GM23338 (cell line): ENCODE results near the gene STING1. TPM values are rescaled to one million over a fixed set of nuclear protein-coding genes. Genes with fewer than 3 reads are reported as not detected.

Experiments used
- ATAC-seq: fragments of 200-7000 bp; cut with Tn5 transposase; 3 replicates; pipeline ENCODE4 v1.9.1; 2020
- DNase-seq: peaks from one replicate; pipeline ENCODE4 v3.0.0-alpha.2; 2015; ENCODE audit warnings: low spot score
- H2AFZ ChIP-seq: fragments of 200-600 bp; sonication (generic); 2 replicates; pipeline ENCODE4 v1.8.0; 2016; ENCODE audit warnings: antibody characterized with exemption, mild to moderate bottlenecking, moderate library complexity
- H3F3A ChIP-seq: fragments of 200-600 bp; sonication (generic); replicated peaks from 2 replicates; pipeline ENCODE4 v1.8.0; 2017; ENCODE audit warnings: antibody characterized with exemption, mixed run types, low read depth
- H3K27ac ChIP-seq: fragments of 200-600 bp; sonication (generic); 2 replicates; pipeline ENCODE4 v1.6.1; 2016; ENCODE audit warnings: low read depth
- H3K27me3 ChIP-seq: fragments of 200-600 bp; sonication (generic); 2 replicates; pipeline ENCODE4 v1.8.0; 2016; ENCODE audit warnings: mild to moderate bottlenecking, mixed run types, moderate library complexity; ENCODE audit not compliant: insufficient read depth
- H3K36me3 ChIP-seq: fragments of 200-600 bp; sonication (generic); 2 replicates; pipeline ENCODE4 v1.8.0; 2016; ENCODE audit warnings: mild to moderate bottlenecking; ENCODE audit not compliant: insufficient read depth
- H3K4me1 ChIP-seq: fragments of 200-600 bp; sonication (generic); 2 replicates; pipeline ENCODE4 v1.8.0; 2016; ENCODE audit warnings: mild to moderate bottlenecking, moderate library complexity; ENCODE audit not compliant: insufficient read depth
- H3K4me2 ChIP-seq: fragments of 200-600 bp; sonication (generic); 2 replicates; pipeline ENCODE4 v1.7.1; 2017; ENCODE audit warnings: mixed run types
- H3K4me3 ChIP-seq: fragments of 200-600 bp; sonication (generic); 2 replicates; pipeline ENCODE4 v1.6.1; 2016; ENCODE audit warnings: mixed run types
- H3K79me2 ChIP-seq: fragments of 200-600 bp; sonication (generic); replicated peaks from 2 replicates; pipeline ENCODE4 v1.8.0; 2017; ENCODE audit warnings: mild to moderate bottlenecking; ENCODE audit not compliant: insufficient read depth
- H3K9me2 ChIP-seq: fragments of 200-600 bp; sonication (generic); 2 replicates; pipeline ENCODE4 v1.8.0; 2017; ENCODE audit not compliant: insufficient read depth
- H4K20me1 ChIP-seq: fragments of 200-600 bp; sonication (generic); replicated peaks from 2 replicates; pipeline ENCODE4 v1.8.0; 2017; ENCODE audit warnings: mild to moderate bottlenecking; ENCODE audit not compliant: insufficient read depth
- H3K27ac Mint-ChIP-seq: 2 replicates; pipeline ENCODE4 v1.8.0; 2020; ENCODE audit warnings: inconsistent platforms, mild to moderate bottlenecking, moderate library complexity, mixed read lengths
- H3K27me3 Mint-ChIP-seq: 3 replicates; pipeline ENCODE4 v1.8.0; 2022; ENCODE audit warnings: low read depth, mild to moderate bottlenecking, moderate library complexity, mixed read lengths, inconsistent platforms; ENCODE audit not compliant: insufficient read depth, poor library complexity
- H3K36me3 Mint-ChIP-seq: 3 replicates; pipeline ENCODE4 v1.8.0; 2021; ENCODE audit warnings: low read depth, mild to moderate bottlenecking, inconsistent platforms, moderate library complexity, mixed read lengths
- H3K4me1 Mint-ChIP-seq: 3 replicates; pipeline ENCODE4 v1.8.0; 2020; ENCODE audit warnings: mild to moderate bottlenecking, inconsistent platforms, mixed read lengths
- H3K4me3 Mint-ChIP-seq: 3 replicates; pipeline ENCODE4 v1.8.0; 2021; ENCODE audit warnings: moderate library complexity, mild to moderate bottlenecking, inconsistent platforms, mixed read lengths
- H3K9me3 Mint-ChIP-seq: 3 replicates; pipeline ENCODE4 v1.8.0; 2020; ENCODE audit warnings: moderate library complexity, mild to moderate bottlenecking, inconsistent platforms, mixed read lengths
- EZH2phosphoT487 ChIP-seq: fragments of 200-600 bp; sonication (generic); IDR thresholded peaks from one replicate; pipeline ENCODE4 v1.8.1; 2018; ENCODE audit warnings: antibody characterized with exemption; ENCODE audit not compliant: unreplicated experiment
- polyA plus RNA-seq: library from polyadenylated mRNA; unstranded; fragments of >200 nt; fragmentation: Nextera tagmentation; extraction: Ambion mirVana; gene quantifications from 2 replicates; pipeline ENCODE4 v1.2.1, GENCODE V29; 2016
- total RNA-seq: library from RNA; depleted of rRNA; stranded (reverse); fragments of >200 nt; shearing (Covaris generic); gene quantifications from 2 replicates; pipeline ENCODE4 v1.2.3, GENCODE V29; 2014
- TF ChIP-seq, protein P1 (sequence below), 2 experiments: fragments of 200-600 bp in 1 of 2; sonication (generic) in 1 of 2; conservative IDR thresholded peaks; 2 replicates each; pipeline versions ENCODE4 v1.5.1 to v1.6.1; 2016 to 2017; ENCODE audit warnings: antibody characterized with exemption in 2 of 2, low read depth in 2 of 2, mild to moderate bottlenecking in 2 of 2, moderate library complexity in 1 of 2
- TF ChIP-seq, protein P2 (sequence below): IDR thresholded peaks from one replicate; pipeline ENCODE4 v1.6.1; 2018; ENCODE audit warnings: antibody characterized with exemption; ENCODE audit not compliant: unreplicated experiment
- TF ChIP-seq, protein P3 (sequence below): fragments of 250-450 bp; sonication (Bioruptor Pico); IDR thresholded peaks from 2 replicates; pipeline ENCODE4 v1.5.0; 2020; ENCODE audit warnings: mild to moderate bottlenecking, moderate library complexity

Gene STING1
- total and polyA plus RNA-seq, 2 experiments from 2014 or later, result 0.66 TPM; not detected in 1

DNA sequence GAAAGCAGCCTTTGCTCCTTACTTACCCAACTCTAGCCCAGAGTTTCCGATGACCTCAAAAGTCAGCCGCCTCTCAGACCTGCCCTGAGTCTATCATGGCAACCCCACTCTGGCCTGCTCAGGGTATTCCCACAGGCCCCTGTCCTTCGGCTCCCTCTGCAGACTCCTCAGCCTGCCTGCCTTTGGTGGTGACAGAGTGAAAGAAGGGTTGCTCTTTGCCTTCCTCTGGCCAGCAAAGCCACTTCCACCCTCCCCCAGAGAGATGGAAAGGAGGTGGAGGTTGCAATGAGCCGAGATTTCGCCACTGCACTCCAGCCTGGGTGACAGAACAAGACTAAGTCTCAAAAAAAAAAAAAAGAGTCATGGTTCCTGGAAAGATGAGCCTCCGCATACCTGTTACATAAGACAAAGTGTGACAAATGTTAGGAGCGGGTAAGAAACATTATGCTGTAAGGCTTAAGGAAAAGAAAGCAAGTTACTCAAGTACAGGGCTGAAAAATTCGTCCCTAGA lies 14.1 kb downstream of the STING1 start:
- no peak overlapping the region; the same call in 1 of the 2 replicates for H3K27ac Mint-ChIP-seq
- no peak overlapping the region for H3K4me3 Mint-ChIP-seq
- no peaks in the 10 kb centered on the region; the same call in 2 of the 3 replicates for H3K36me3 Mint-ChIP-seq
- H3K9me3 Mint-ChIP-seq, result no peaks in the 10 kb centered on the region
- H4K20me1 ChIP-seq, result no peaks in the 10 kb centered on the region
- H3K4me3 ChIP-seq, result no peak overlapping the region
- H2AFZ ChIP-seq, result peak overlapping the region; percentile 74; the same call in 1 of the 2 replicates
- peaks cover 11% of the 10 kb centered on the region for H3K4me1 ChIP-seq
- H3K4me1 Mint-ChIP-seq, result peaks cover 28% of the 10 kb centered on the region
- peaks cover 14% of the 10 kb centered on the region for H3K27me3 Mint-ChIP-seq
- 0 out of 2 replicates have a peak, but pooled peaks cover 7% of the 10 kb centered on the region for H3F3A ChIP-seq
- H3K4me2 ChIP-seq, result no peak overlapping the region
- no peaks in the 10 kb centered on the region for H3K9me2 ChIP-seq
- TF ChIP-seq, protein P1, sequence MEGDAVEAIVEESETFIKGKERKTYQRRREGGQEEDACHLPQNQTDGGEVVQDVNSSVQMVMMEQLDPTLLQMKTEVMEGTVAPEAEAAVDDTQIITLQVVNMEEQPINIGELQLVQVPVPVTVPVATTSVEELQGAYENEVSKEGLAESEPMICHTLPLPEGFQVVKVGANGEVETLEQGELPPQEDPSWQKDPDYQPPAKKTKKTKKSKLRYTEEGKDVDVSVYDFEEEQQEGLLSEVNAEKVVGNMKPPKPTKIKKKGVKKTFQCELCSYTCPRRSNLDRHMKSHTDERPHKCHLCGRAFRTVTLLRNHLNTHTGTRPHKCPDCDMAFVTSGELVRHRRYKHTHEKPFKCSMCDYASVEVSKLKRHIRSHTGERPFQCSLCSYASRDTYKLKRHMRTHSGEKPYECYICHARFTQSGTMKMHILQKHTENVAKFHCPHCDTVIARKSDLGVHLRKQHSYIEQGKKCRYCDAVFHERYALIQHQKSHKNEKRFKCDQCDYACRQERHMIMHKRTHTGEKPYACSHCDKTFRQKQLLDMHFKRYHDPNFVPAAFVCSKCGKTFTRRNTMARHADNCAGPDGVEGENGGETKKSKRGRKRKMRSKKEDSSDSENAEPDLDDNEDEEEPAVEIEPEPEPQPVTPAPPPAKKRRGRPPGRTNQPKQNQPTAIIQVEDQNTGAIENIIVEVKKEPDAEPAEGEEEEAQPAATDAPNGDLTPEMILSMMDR (conservative IDR thresholded peaks at IDR 0.05; ENCODE audit: low read depth in 2 of 2), result peak in 1 of 2 experiments; percentile 47; a peak in 2 of 4 replicates
- TF ChIP-seq, protein P2, sequence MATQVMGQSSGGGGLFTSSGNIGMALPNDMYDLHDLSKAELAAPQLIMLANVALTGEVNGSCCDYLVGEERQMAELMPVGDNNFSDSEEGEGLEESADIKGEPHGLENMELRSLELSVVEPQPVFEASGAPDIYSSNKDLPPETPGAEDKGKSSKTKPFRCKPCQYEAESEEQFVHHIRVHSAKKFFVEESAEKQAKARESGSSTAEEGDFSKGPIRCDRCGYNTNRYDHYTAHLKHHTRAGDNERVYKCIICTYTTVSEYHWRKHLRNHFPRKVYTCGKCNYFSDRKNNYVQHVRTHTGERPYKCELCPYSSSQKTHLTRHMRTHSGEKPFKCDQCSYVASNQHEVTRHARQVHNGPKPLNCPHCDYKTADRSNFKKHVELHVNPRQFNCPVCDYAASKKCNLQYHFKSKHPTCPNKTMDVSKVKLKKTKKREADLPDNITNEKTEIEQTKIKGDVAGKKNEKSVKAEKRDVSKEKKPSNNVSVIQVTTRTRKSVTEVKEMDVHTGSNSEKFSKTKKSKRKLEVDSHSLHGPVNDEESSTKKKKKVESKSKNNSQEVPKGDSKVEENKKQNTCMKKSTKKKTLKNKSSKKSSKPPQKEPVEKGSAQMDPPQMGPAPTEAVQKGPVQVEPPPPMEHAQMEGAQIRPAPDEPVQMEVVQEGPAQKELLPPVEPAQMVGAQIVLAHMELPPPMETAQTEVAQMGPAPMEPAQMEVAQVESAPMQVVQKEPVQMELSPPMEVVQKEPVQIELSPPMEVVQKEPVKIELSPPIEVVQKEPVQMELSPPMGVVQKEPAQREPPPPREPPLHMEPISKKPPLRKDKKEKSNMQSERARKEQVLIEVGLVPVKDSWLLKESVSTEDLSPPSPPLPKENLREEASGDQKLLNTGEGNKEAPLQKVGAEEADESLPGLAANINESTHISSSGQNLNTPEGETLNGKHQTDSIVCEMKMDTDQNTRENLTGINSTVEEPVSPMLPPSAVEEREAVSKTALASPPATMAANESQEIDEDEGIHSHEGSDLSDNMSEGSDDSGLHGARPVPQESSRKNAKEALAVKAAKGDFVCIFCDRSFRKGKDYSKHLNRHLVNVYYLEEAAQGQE, result no peak
- peak; percentile 51 for DNase-seq
- H3K27ac ChIP-seq, result no peak overlapping the region; the same call in 1 of the 2 replicates
- no peaks in the 10 kb centered on the region for H3K79me2 ChIP-seq
- no peaks in the 10 kb centered on the region for H3K27me3 ChIP-seq
- ATAC-seq, result peak; percentile 68
- H3K36me3 ChIP-seq, result no peaks in the 10 kb centered on the region

DNA sequence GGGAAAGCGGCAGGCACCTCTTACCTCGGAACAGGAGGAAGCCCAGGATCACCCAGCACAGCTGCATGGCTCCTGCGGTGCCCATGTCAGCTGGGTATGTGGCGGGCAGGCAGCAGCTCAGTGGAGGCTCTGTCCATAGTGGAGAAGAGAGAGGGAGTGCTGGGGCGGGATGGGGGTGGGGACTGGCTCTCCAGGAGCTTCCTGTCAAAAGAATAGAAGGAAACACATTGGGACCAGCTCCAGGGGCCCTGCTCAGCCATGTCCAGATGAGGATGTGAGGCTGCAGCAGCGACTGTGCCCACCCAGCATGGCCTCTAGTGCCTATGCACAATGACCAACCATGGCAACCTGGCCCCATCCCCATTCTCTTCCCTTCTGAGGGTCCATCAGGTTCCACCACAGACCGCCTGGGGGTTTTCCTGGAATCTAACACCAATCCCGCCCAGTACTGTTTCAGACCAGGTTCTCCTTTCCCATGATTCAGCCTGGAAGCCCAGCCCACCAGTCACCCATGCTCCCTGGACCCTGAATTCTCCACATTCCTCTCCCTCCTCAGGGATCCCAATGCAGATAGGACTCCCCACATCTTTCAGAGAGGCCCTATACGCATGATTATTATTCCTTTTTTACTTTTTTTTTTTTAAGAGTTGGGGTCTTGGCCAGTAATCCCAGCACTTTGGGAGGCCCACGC lies 19.8 kb downstream of the STING1 start, which contains the start of gene ECSCR:
TSS of gene ECSCR (minus strand) at position 158 of the 691 bp plus-strand sequence. CDS start at position 85, 73 bp downstream.
- peaks cover 22% of the 10 kb centered on the region for H3K4me1 ChIP-seq
- 0 out of 2 replicates have a peak within 1 kb of the TSS, but pooled peaks have one; percentile 16 for H3K4me3 ChIP-seq
- H3K36me3 ChIP-seq, result no peaks in the 10 kb centered on the region; the same call in 1 of the 2 replicates
- peak within 1 kb of the TSS; percentile 32; the same call in 1 of the 2 replicates for H3K27ac ChIP-seq
- Mint-ChIP-seq H3K27me3 (peaks cover 18% of the 10 kb centered on the region), H3K4me3 (no peak within 1 kb of the TSS; the same call in 2 of the 3 replicates), H3K27ac (no peak within 1 kb of the TSS), H3K9me3 (no peaks in the 10 kb centered on the region), H3K36me3 (no peaks in the 10 kb centered on the region), H3K4me1 (peaks cover 33% of the 10 kb centered on the region)
- ATAC-seq, result peak; percentile 66
- no peaks in the 10 kb centered on the region for H3K27me3 ChIP-seq
- DNase-seq, result peak; percentile 68
- no peaks in the 10 kb centered on the region for H3K9me2 ChIP-seq
- H3F3A ChIP-seq, result 0 out of 2 replicates have a peak, but pooled peaks cover 11% of the 10 kb centered on the region
- no peaks in the 10 kb centered on the region for H4K20me1 ChIP-seq
- peak within 1 kb of the TSS; percentile 49; the same call in 1 of the 2 replicates for H3K4me2 ChIP-seq
- no peaks in the 10 kb centered on the region for H3K79me2 ChIP-seq
- H2AFZ ChIP-seq, result peak within 1 kb of the TSS; percentile 81
- TF ChIP-seq EZH2phosphoT487, result no peak
- TF ChIP-seq, protein P1 (conservative IDR thresholded peaks at IDR 0.05; ENCODE audit: low read depth in 2 of 2), result no peak
- TF ChIP-seq, protein P3, sequence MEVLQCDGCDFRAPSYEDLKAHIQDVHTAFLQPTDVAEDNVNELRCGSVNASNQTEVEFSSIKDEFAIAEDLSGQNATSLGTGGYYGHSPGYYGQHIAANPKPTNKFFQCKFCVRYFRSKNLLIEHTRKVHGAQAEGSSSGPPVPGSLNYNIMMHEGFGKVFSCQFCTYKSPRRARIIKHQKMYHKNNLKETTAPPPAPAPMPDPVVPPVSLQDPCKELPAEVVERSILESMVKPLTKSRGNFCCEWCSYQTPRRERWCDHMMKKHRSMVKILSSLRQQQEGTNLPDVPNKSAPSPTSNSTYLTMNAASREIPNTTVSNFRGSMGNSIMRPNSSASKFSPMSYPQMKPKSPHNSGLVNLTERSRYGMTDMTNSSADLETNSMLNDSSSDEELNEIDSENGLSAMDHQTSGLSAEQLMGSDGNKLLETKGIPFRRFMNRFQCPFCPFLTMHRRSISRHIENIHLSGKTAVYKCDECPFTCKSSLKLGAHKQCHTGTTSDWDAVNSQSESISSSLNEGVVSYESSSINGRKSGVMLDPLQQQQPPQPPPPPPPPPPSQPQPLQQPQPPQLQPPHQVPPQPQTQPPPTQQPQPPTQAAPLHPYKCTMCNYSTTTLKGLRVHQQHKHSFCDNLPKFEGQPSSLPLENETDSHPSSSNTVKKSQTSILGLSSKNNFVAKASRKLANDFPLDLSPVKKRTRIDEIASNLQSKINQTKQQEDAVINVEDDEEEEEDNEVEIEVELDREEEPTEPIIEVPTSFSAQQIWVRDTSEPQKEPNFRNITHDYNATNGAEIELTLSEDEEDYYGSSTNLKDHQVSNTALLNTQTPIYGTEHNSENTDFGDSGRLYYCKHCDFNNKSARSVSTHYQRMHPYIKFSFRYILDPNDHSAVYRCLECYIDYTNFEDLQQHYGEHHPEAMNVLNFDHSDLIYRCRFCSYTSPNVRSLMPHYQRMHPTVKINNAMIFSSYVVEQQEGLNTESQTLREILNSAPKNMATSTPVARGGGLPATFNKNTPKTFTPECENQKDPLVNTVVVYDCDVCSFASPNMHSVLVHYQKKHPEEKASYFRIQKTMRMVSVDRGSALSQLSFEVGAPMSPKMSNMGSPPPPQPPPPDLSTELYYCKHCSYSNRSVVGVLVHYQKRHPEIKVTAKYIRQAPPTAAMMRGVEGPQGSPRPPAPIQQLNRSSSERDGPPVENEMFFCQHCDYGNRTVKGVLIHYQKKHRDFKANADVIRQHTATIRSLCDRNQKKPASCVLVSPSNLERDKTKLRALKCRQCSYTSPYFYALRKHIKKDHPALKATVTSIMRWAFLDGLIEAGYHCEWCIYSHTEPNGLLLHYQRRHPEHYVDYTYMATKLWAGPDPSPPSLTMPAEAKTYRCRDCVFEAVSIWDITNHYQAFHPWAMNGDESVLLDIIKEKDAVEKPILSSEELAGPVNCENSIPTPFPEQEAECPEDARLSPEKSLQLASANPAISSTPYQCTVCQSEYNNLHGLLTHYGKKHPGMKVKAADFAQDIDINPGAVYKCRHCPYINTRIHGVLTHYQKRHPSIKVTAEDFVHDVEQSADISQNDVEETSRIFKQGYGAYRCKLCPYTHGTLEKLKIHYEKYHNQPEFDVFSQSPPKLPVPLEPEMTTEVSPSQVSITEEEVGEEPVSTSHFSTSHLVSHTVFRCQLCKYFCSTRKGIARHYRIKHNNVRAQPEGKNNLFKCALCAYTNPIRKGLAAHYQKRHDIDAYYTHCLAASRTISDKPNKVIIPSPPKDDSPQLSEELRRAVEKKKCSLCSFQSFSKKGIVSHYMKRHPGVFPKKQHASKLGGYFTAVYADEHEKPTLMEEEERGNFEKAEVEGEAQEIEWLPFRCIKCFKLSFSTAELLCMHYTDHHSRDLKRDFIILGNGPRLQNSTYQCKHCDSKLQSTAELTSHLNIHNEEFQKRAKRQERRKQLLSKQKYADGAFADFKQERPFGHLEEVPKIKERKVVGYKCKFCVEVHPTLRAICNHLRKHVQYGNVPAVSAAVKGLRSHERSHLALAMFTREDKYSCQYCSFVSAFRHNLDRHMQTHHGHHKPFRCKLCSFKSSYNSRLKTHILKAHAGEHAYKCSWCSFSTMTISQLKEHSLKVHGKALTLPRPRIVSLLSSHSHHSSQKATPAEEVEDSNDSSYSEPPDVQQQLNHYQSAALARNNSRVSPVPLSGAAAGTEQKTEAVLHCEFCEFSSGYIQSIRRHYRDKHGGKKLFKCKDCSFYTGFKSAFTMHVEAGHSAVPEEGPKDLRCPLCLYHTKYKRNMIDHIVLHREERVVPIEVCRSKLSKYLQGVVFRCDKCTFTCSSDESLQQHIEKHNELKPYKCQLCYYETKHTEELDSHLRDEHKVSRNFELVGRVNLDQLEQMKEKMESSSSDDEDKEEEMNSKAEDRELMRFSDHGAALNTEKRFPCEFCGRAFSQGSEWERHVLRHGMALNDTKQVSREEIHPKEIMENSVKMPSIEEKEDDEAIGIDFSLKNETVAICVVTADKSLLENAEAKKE (CRISPR knock-in tag), result 0 out of 2 replicates have a peak, but pooled peaks have one; percentile 6
